Lower lobe of right lung (tissue), 2 donors: ENCODE results near the gene CSNK1G3. TPM values are rescaled to one million over a fixed set of nuclear protein-coding genes. Genes with fewer than 3 reads are reported as not detected.
"Not testable (repeated sequence)": the region's sequence is repeated elsewhere in the genome, so short reads cannot be mapped to it uniquely, and the experiment has no call there.

Experiments used
- ATAC-seq, 2 donors: fragments of 200-7000 bp; cut with Tn5 transposase; one replicate each; pipeline ENCODE4 v1.9.1; 2020 to 2022; ENCODE audit warnings: mild to moderate bottlenecking in 2 of 2, moderate library complexity in 2 of 2
- DNase-seq: peaks from one replicate; pipeline ENCODE4 v3.0.0-alpha.2; 2020
- H3K27ac ChIP-seq: fragments of 200-600 bp; one replicate; pipeline ENCODE4 v1.8.0; 2022
- H3K27me3 ChIP-seq: fragments of 200-600 bp; one replicate; pipeline ENCODE4 v1.8.0; 2022; ENCODE audit warnings: low read depth
- H3K36me3 ChIP-seq: fragments of 200-600 bp; one replicate; pipeline ENCODE4 v1.8.0; 2022; ENCODE audit warnings: mild to moderate bottlenecking
- H3K4me1 ChIP-seq: fragments of 200-600 bp; one replicate; pipeline ENCODE4 v1.8.0; 2022
- H3K4me3 ChIP-seq: fragments of 200-600 bp; one replicate; pipeline ENCODE4 v1.8.0; 2022; ENCODE audit warnings: mild to moderate bottlenecking
- H3K9me3 ChIP-seq: fragments of 200-600 bp; one replicate; pipeline ENCODE4 v1.8.0; 2022
- intact Hi-C: fragments of 100-400 bp; cut with DNase I; formaldehyde crosslinking; loops from one replicate; pipeline ENCODE4 v1.11.0; 2022
- total RNA-seq: library from RNA; stranded (reverse); fragmentation: NEBNext Ultra II Directional; extraction: Animal tissue kit (Norgen Biotek cat#: 25700); gene quantifications from one replicate; pipeline ENCODE4 v1.2.1, GENCODE V29; 2021
- TF ChIP-seq, protein P1 (sequence below): fragments of 200-600 bp; IDR thresholded peaks from one replicate; pipeline ENCODE4 v1.8.0; 2022; ENCODE audit warnings: antibody characterized with exemption, mild to moderate bottlenecking
- donor health status: DM: no; HTN: yes; CAD: no; lungs with severe emphysema.

The CSNK1G3 gene
- total RNA-seq, 1 donor from 2014 or later = 35.2 TPM

DNA sequence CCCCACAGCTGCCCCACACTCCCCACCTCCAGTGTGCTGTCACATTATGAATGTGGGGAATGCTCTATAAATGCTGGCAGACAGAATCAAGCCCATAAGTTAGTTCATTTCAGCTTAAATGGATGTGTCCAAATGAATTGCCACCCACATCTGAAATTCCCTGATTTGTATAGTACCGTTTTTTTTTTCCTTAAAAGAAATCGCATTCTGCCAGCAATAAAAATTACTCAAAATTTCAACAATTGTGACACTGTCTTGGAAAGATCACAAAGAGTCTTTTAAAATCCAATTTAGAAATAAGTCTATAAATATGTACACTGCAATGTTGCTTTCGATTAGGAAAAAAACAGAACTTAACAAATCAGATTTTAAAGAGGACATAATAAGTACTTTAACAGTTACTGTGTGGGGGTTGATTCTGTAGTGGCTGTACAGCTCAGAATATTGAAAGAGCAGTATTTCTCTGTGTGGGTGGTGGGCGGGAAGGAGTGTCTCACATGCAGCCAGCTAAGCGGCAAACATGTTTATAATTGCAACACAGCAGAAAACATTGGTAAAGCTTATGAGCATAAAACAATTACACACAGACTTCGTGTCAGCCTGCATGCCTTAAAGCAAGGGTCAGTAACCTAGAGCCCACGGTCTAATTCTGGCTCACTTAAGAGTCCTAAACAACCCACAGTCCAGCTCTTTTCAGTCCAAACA lies 24.9 kb upstream of the CSNK1G3 start:
- H3K4me3 ChIP-seq = no peak overlapping the region
- H3K27me3 ChIP-seq = no peaks in the 10 kb centered on the region
- intact Hi-C loops = no loop called here
- no peaks in the 10 kb centered on the region for H3K9me3 ChIP-seq
- no peaks in the 10 kb centered on the region for H3K4me1 ChIP-seq
- DNase-seq (no peak), ATAC-seq (no peak)
- TF ChIP-seq, protein P1, sequence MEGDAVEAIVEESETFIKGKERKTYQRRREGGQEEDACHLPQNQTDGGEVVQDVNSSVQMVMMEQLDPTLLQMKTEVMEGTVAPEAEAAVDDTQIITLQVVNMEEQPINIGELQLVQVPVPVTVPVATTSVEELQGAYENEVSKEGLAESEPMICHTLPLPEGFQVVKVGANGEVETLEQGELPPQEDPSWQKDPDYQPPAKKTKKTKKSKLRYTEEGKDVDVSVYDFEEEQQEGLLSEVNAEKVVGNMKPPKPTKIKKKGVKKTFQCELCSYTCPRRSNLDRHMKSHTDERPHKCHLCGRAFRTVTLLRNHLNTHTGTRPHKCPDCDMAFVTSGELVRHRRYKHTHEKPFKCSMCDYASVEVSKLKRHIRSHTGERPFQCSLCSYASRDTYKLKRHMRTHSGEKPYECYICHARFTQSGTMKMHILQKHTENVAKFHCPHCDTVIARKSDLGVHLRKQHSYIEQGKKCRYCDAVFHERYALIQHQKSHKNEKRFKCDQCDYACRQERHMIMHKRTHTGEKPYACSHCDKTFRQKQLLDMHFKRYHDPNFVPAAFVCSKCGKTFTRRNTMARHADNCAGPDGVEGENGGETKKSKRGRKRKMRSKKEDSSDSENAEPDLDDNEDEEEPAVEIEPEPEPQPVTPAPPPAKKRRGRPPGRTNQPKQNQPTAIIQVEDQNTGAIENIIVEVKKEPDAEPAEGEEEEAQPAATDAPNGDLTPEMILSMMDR = no peak
- H3K36me3 ChIP-seq = no peaks in the 10 kb centered on the region
- no peak overlapping the region for H3K27ac ChIP-seq

DNA sequence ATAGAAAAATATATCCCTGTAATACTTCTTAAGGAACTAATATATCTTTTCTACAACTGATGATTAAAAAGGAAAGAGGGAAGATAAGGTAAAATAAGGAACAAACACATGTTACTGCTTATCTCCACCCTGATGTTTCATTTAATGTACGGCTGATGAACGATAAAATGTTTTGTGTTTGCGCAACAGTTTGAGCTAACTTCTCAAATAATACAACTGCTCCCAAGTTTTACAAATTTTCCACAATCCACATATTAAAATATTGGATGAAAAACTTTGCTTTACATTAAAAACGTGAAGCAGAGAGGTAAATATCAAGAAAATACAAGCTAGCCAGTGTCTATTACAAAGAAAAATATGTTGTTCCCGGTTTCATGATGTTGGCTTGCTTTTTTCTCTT lies 21.0 kb upstream of the CSNK1G3 start:
- no peak for DNase-seq
- H3K27me3 ChIP-seq = no peaks in the 10 kb centered on the region

DNA sequence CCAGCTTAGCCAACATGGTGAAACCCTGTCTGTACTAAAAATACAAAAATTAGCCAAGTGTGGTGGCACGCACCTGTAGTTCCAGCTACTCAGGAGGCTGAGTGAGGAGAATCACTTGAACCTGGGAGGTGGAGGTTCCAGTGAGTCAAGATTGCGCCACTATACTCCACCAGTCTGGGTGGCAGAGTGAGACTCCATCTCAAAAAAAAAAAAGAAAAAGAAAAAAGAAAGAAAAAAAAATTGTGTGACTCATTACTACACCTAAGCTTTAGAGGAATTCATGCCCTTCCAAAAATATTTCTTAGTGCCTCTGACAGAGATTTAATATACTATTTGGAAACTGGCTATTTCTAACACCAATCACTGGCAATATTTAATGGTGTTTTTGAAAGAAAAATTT lies 16.8 kb upstream of the CSNK1G3 start:
- H3K9me3 ChIP-seq, H3K27ac ChIP-seq, DNase-seq, H3K4me3 ChIP-seq, H3K4me1 ChIP-seq, ATAC-seq, H3K27me3 ChIP-seq, H3K36me3 ChIP-seq, intact Hi-C loops: not testable (repeated sequence)

More for the DNA sequence above, 21.0 kb upstream of the CSNK1G3 start:
- H3K4me3 ChIP-seq = no peak overlapping the region
- TF ChIP-seq, protein P1 = no peak
- intact Hi-C loops = no loop called here
- no peak overlapping the region for H3K27ac ChIP-seq
- H3K4me1 ChIP-seq = no peaks in the 10 kb centered on the region
- no peaks in the 10 kb centered on the region for H3K9me3 ChIP-seq
- no peaks in the 10 kb centered on the region for H3K36me3 ChIP-seq
- ATAC-seq = no peak

DNA sequence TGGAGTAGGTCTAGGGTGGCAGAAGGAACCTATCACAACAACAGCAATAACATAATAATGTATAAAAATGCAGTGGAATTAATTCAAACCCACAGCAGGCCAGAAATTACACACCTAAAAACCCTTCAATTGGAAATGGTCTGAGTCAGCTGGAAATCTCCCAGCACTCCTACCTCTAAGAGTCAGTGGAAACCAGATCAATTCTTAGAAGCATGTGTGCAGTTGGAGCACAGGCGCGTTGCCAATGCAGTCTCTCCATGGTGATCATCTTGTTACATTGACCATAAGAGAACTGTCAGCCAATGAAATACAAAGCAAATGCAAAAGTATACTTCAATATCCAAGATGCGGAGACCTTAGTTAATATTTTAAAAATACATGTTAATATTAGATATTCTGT lies 15.1 kb upstream of the CSNK1G3 start:
- no peaks in the 10 kb centered on the region for H3K27me3 ChIP-seq
- intact Hi-C loops = no loop called here
- no peak overlapping the region for H3K27ac ChIP-seq
- no peaks in the 10 kb centered on the region for H3K4me1 ChIP-seq
- no peak for DNase-seq
- no peaks in the 10 kb centered on the region for H3K9me3 ChIP-seq
- ATAC-seq = no peak
- TF ChIP-seq, protein P1 = no peak
- no peak overlapping the region for H3K4me3 ChIP-seq
- no peaks in the 10 kb centered on the region for H3K36me3 ChIP-seq

DNA sequence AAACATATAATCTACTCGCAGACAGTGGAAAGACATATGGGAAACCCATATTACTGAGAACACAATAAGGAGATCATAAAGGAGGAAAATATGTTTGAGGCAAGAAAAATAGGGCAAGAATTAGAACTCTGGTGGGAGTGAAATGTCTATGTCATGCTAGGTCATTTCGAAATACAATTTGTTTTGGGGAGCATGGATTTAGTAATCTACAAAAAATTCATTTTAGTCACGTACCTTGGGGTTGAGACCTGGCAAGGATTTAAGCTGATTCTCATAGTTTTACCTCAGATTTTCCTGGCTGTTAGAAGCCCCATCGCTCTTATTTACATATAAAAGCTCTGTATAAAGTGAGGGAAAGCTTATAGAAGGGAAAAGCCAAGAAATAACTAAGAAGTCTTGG lies 11.5 kb upstream of the CSNK1G3 start:
- Histone ChIP-seq H3K27ac (no peak overlapping the region), H3K4me3 (no peak overlapping the region), H3K27me3 (no peaks in the 10 kb centered on the region), H3K9me3 (no peaks in the 10 kb centered on the region), H3K4me1 (no peaks in the 10 kb centered on the region), H3K36me3 (no peaks in the 10 kb centered on the region)
- intact Hi-C loops = no loop called here
- TF ChIP-seq, protein P1 = no peak
- DNase-seq (no peak), ATAC-seq (no peak)

DNA sequence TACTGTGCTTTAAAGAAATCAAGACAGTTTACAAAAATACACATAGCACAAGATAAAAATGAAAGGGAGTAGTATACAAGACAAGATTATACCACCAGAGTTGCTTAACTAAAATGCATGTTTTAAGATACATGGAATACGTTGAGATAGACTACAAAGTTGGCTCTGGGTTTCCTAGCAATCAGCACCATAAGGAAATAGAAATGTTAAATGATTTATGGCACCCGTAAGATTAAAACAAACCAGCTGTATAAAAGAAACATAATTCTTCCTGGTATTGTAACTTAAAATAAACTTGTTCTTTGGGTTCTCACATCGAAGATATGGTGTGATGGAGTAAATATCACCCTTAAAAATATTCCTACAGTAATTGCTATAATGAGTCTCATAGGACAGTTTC lies 9.9 kb upstream of the CSNK1G3 start:
- Histone ChIP-seq H3K9me3 (no peaks in the 10 kb centered on the region), H3K27me3 (no peaks in the 10 kb centered on the region), H3K36me3 (no peaks in the 10 kb centered on the region), H3K4me1 (no peaks in the 10 kb centered on the region), H3K4me3 (no peak overlapping the region), H3K27ac (no peak overlapping the region)
- DNase-seq (no peak), ATAC-seq (no peak)
- intact Hi-C loops = no loop called here
- TF ChIP-seq, protein P1 = no peak
